Renal cortex interstitium (tissue), 11 donors: ENCODE results near the gene KCNMA1. TPM values are rescaled to one million over a fixed set of nuclear protein-coding genes. Genes with fewer than 3 reads are reported as not detected.
"Not testable (repeated sequence)": the region's sequence is repeated elsewhere in the genome, so short reads cannot be mapped to it uniquely, and the experiment has no call there.

ENCODE experiments used
- DNase-seq, 11 donors: peaks; one replicate each; pipeline ENCODE4 v3.0.0-alpha.2; 2013; ENCODE audit warnings: low read depth in 9 of 11, low spot score in 4 of 11; ENCODE audit errors: extremely low read depth in 1 of 11
- polyA plus RNA-seq, 3 donors: library from polyadenylated mRNA; unstranded; fragments of 120-200 nt; gene quantifications; one replicate each; pipeline ENCODE4 v1.2.1, GENCODE V29; 2013; ENCODE audit not compliant: insufficient read length in 3 of 3

Gene KCNMA1
- polyA plus RNA-seq, 3 donors = 3.3 to 3.7 (median 3.3) TPM

- DNase-seq = no peak
Measured at GRCh38 chr10:77667426-77668324, 30.1 kb upstream of the KCNMA1 start.

- no peak for DNase-seq
Measured at GRCh38 chr10:77666821-77667220, 29.2 kb upstream of the KCNMA1 start.

DNA sequence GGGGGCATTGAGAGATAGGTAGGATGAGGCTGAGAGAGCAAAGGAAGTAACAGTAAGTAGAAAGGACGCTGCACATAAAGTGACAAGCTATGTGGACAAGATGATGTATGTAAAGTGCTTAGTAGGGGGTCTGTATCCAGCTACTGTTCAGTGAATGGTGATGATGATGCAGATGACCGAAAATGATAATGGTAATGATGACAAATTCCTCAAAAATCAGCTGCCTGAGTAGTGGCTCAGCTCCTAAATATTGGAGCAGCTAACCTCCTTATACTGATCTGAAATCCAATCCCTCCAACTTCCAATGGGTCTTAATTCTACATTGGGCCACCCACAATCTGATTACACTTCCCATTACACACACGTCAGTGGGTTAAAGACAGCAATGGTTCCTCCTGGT lies 27.1 kb upstream of the KCNMA1 start:
- DNase-seq = no peak

- DNase-seq = no peak
Measured at GRCh38 chr10:77664008-77664407, 26.4 kb upstream of the KCNMA1 start.

- DNase-seq = no peak
Measured at GRCh38 chr10:77661674-77662073, 24.1 kb upstream of the KCNMA1 start.

DNA sequence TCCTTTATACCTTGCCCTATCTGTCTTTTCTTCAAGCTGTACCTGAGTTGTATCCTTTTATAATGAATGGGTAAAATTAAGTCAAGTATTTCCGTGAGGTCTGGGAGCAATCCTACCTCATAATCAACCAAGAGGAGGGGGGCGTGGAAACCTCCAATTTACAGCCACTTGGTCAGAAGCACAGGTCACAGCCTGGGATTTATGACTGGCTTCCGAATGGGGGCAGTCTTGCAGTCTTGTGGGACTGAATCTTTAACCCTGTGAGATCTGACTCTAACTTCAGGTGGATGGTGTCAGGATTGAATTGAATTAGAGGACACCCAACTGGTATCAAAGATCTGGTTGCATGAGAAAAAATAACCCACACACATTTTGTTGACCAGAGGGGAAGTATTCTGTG lies 23.5 kb upstream of the KCNMA1 start:
- no peak for DNase-seq

- not testable (repeated sequence) for DNase-seq
Measured at GRCh38 chr10:77659046-77659670, 21.6 kb upstream of the KCNMA1 start.

- DNase-seq = no peak
Measured at GRCh38 chr10:77653210-77653609, 15.6 kb upstream of the KCNMA1 start.

GRCh38 chr10:77649333-77650331 lies 12.0 kb upstream of the KCNMA1 start:
- DNase-seq = no peak

DNA sequence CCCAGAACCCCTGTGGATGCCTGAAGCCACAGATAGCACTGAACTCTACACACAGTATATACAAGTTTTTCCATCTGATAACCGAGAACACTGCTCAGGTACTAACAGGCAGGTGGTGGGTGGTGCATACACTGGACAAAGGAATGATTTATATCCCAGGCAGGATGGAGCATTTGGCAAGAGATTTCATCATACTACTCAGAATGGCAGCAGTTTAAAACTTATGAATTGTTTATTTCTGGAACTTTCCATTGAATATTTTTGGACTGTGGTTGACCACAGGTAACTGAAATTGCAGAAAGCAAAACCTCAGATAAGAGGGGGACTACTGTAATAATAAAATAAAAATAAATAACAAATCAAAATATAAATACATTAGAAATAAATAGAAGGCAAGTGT lies 10.9 kb upstream of the KCNMA1 start:
- no peak for DNase-seq

GRCh38 chr10:77647543-77648293 lies 10.1 kb upstream of the KCNMA1 start:
- DNase-seq = no peak

GRCh38 chr10:77644557-77645243 lies 7.1 kb upstream of the KCNMA1 start:
- no peak for DNase-seq

DNA sequence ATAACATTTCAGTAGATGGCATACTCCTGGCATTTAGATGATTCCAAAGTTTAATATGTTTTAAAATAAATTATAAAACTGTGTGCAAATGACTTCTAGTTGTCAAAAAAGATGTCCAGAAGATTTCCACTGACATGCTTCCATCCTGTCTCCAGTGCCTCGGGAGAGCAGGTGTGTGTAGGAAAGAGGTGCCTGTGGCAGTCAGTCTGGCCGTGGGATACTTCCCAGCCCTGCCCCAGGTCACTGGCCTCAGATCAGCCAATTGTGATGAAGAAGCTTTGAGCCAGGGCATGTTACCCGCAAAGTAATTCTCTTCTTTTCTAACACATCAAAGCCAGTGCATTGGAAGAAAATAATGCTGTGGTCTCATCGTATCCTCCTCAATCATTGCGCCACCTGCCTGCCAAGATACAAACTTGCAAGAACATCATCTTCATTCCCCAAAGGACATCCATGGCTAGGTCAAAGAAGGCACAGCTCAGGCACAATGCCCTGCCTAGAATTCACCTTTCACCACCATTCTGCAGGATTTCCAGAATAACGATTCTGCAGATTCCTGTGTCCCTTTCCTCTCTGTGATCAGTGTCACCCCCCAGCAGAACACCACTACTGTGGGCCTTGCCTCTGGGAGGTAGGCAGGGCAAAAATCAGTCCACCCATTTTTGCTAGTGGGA lies 6.3 kb upstream of the KCNMA1 start:
- DNase-seq = peak in 1 of 11 donors; percentile 33

DNA sequence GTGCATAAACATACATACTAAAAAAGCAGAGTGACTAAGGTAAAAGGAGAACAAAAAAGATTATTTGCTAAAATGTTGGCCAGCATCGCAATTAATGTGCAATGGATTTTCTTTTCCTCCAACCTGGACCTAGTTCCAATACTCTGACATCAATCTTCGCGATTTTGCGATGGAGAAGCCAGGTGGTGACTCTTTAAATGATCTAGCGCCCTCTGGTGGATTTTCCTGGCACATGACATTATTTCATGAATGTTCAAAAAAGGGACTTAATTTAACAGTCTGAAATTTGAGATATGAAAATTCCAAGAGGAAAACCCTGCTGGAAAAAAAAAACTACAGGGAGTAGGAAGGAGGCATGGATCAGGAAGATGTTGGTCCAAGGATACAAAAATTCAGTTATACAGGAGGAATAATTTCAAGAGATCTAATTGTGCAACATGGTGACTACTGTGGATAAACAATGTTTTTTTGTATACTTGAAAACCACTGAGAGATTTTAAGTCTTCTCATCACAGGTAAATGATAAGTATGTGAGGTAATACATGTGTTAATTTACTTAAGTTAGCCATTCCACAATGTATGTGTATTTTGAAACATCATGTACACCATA lies 4.3 kb upstream of the KCNMA1 start:
- DNase-seq = peak in 10 of 11 donors; percentile 40 to 84 (median 64)

- DNase-seq = no peak
Measured at GRCh38 chr10:77641344-77641743, 3.7 kb upstream of the KCNMA1 start.

DNA sequence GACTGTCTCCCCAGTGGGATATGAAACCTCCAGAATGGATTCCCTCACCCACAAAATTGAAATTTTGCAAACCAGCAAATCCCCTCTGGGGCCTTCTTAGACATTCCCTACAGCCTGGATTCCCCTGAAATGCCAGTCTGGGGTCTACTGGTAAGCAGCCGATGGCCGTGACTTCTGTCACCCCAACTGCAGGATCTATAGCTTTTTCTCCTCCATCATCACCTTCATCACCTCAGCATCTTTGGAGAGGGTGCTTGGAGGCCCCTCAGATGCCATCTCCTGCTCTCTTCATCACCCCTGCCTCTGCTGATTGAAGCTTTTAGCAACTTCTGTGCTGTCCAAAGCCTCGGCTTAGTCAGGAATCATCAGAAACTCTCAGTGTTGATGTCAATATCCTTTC lies 2.6 kb upstream of the KCNMA1 start:
- DNase-seq = no peak

GRCh38 chr10:77639756-77640155 lies 2.1 kb upstream of the KCNMA1 start:
- no peak for DNase-seq
